ENCODE data around the gene DDX52. TPM values are rescaled to one million over a fixed set of nuclear protein-coding genes. Genes with fewer than 3 reads are reported as not detected.
"Not testable (repeated sequence)": the region's sequence is repeated elsewhere in the genome, so short reads cannot be mapped to it uniquely, and the experiment has no call there.

The DDX52 gene
- total RNA-seq, 4 donors from 2014 or later, result 15.9 to 36.6 (median 24.9) TPM

- H3K9me3 ChIP-seq, result no peaks in the 10 kb centered on the region
- no peaks in the 10 kb centered on the region for H3K27me3 ChIP-seq
- no peak for TF ChIP-seq POLR2A (IDR thresholded peaks at IDR 0.05)
- H3K36me3 ChIP-seq, result no peaks in the 10 kb centered on the region
- H3K4me3 ChIP-seq, result no peak overlapping the region
- DNase-seq, result no peak
- no peaks in the 10 kb centered on the region for H3K4me1 ChIP-seq
- no peak overlapping the region for H3K27ac ChIP-seq
- intact Hi-C loops (cut with DNase I; ENCODE audit: low total_unique reads), result no loop called here
These were observed 38.8 kb upstream of the DDX52 start for GRCh38 chr17:37682007-37682406.

- H3K36me3 ChIP-seq; H3K27me3 ChIP-seq; DNase-seq; H3K27ac ChIP-seq; H3K4me1 ChIP-seq; intact Hi-C loops (cut with DNase I; ENCODE audit: low total_unique reads); H3K4me3 ChIP-seq; H3K9me3 ChIP-seq: not testable (repeated sequence)
These were observed 36.7 kb upstream of the DDX52 start for GRCh38 chr17:37679995-37680394.

- DNase-seq, result no peak
- TF ChIP-seq POLR2A (IDR thresholded peaks at IDR 0.05), result no peak
- no peak for TF ChIP-seq CTCF (IDR thresholded peaks at IDR 0.05)
- H3K27me3 ChIP-seq, result no peaks in the 10 kb centered on the region
- H3K9me3 ChIP-seq, result no peaks in the 10 kb centered on the region
- H3K36me3 ChIP-seq, result no peaks in the 10 kb centered on the region
- no peaks in the 10 kb centered on the region for H3K4me1 ChIP-seq
- no peak overlapping the region for H3K27ac ChIP-seq
- no peak overlapping the region for H3K4me3 ChIP-seq
- intact Hi-C loops (cut with DNase I; ENCODE audit: low total_unique reads), result no loop called here
These were observed 34.8 kb upstream of the DDX52 start for GRCh38 chr17:37678036-37678435.

GRCh38 chr17:37677021-37677420 lies 33.8 kb upstream of the DDX52 start:
- no peaks in the 10 kb centered on the region for H3K9me3 ChIP-seq
- TF ChIP-seq CTCF (IDR thresholded peaks at IDR 0.05) (no peak), POLR2A (IDR thresholded peaks at IDR 0.05) (no peak)
- no peaks in the 10 kb centered on the region for H3K4me1 ChIP-seq
- H3K27ac ChIP-seq, result no peak overlapping the region
- no peaks in the 10 kb centered on the region for H3K27me3 ChIP-seq
- no peak overlapping the region for H3K4me3 ChIP-seq
- intact Hi-C loops (cut with DNase I; ENCODE audit: low total_unique reads), result no loop called here
- DNase-seq, result no peak
- no peaks in the 10 kb centered on the region for H3K36me3 ChIP-seq

- intact Hi-C loops (cut with DNase I; ENCODE audit: low total_unique reads), result no loop called here
- H3K4me1 ChIP-seq, result no peaks in the 10 kb centered on the region
- no peaks in the 10 kb centered on the region for H3K27me3 ChIP-seq
- no peaks in the 10 kb centered on the region for H3K36me3 ChIP-seq
- DNase-seq, result no peak
- H3K9me3 ChIP-seq, result no peaks in the 10 kb centered on the region
- TF ChIP-seq CTCF (IDR thresholded peaks at IDR 0.05), result no peak
- TF ChIP-seq POLR2A (IDR thresholded peaks at IDR 0.05), result no peak
- H3K27ac ChIP-seq, result no peak overlapping the region
- no peak overlapping the region for H3K4me3 ChIP-seq
These were observed 33.1 kb upstream of the DDX52 start for GRCh38 chr17:37676115-37676925.

GRCh38 chr17:37674511-37674910 lies 31.3 kb upstream of the DDX52 start:
- TF ChIP-seq CTCF (IDR thresholded peaks at IDR 0.05) (no peak), POLR2A (IDR thresholded peaks at IDR 0.05) (no peak)
- Histone ChIP-seq H3K27me3 (no peaks in the 10 kb centered on the region), H3K4me3 (no peak overlapping the region), H3K27ac (no peak overlapping the region), H3K36me3 (no peaks in the 10 kb centered on the region), H3K4me1 (no peaks in the 10 kb centered on the region), H3K9me3 (no peaks in the 10 kb centered on the region)
- intact Hi-C loops (cut with DNase I; ENCODE audit: low total_unique reads), result no loop called here
- no peak for DNase-seq
